Measurements from ENCODE around the gene UBXN4.

The UBXN4 gene

DNA sequence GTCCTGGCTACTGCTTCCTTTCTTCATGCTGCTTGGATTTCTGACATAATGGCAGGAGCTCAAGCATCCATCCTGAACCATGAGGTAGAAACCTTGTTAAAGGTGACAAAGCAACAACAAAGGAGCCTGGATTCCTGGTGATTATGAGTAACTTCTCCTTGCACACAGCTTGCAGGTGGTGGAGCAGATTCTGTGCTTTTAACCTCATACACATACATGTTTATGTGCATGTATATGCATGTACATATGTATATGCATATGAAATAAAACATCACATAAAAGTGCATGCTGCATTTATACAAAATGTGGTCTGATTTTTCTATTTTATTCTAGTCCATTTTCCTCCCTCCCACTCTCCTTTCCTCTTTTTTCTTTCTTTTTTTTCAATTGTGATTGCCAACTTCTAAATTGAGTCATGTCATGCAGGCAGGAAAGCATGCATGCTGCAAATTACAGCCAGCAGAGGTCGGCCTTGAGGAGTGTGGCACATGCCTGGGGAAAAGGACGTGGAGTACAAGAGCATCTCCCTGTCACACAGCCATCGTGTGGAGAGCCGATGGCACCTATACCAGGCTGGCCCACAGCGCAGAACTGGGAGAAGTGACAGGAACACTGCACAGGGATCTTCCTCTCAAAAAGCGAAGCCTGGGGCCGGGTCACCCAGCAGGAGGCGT is 77.4 kb downstream of the UBXN4 start:
- peaks cover 19% of the 10 kb centered on the region for H3K36me3 ChIP-seq (replicated peaks; ENCODE audit: low read depth, low read length)
- no peaks in the 10 kb centered on the region for H3K9me3 ChIP-seq (ENCODE audit: insufficient read depth, low read length)
- no peak overlapping the region for H2AFZ ChIP-seq (ENCODE audit: low read depth, low read length)
- no peaks in the 10 kb centered on the region for H3K79me2 ChIP-seq (ENCODE audit: low read length)
- H4K20me1 ChIP-seq (ENCODE audit: insufficient read depth, low read length), result no peaks in the 10 kb centered on the region
- no peak overlapping the region for H3K9ac ChIP-seq (ENCODE audit: low read length)
- H3K4me2 ChIP-seq (ENCODE audit: low read length), result no peak overlapping the region
- TF ChIP-seq, protein P1, sequence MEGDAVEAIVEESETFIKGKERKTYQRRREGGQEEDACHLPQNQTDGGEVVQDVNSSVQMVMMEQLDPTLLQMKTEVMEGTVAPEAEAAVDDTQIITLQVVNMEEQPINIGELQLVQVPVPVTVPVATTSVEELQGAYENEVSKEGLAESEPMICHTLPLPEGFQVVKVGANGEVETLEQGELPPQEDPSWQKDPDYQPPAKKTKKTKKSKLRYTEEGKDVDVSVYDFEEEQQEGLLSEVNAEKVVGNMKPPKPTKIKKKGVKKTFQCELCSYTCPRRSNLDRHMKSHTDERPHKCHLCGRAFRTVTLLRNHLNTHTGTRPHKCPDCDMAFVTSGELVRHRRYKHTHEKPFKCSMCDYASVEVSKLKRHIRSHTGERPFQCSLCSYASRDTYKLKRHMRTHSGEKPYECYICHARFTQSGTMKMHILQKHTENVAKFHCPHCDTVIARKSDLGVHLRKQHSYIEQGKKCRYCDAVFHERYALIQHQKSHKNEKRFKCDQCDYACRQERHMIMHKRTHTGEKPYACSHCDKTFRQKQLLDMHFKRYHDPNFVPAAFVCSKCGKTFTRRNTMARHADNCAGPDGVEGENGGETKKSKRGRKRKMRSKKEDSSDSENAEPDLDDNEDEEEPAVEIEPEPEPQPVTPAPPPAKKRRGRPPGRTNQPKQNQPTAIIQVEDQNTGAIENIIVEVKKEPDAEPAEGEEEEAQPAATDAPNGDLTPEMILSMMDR (IDR thresholded peaks at IDR 0.05; ENCODE audit: low read depth, low read length), result peak; percentile 26
- no peak for TF ChIP-seq EZH2phosphoT487 (IDR thresholded peaks at IDR 0.05; ENCODE audit: low read depth)
- H3K4me1 ChIP-seq (ENCODE audit: low read length), result no peaks in the 10 kb centered on the region
- no peak overlapping the region for H3K27ac ChIP-seq (ENCODE audit: low read length)
- H3K27me3 ChIP-seq (ENCODE audit: low read depth, low read length), result no peaks in the 10 kb centered on the region
- no peak overlapping the region for H3K4me3 ChIP-seq (ENCODE audit: low read length)

DNA sequence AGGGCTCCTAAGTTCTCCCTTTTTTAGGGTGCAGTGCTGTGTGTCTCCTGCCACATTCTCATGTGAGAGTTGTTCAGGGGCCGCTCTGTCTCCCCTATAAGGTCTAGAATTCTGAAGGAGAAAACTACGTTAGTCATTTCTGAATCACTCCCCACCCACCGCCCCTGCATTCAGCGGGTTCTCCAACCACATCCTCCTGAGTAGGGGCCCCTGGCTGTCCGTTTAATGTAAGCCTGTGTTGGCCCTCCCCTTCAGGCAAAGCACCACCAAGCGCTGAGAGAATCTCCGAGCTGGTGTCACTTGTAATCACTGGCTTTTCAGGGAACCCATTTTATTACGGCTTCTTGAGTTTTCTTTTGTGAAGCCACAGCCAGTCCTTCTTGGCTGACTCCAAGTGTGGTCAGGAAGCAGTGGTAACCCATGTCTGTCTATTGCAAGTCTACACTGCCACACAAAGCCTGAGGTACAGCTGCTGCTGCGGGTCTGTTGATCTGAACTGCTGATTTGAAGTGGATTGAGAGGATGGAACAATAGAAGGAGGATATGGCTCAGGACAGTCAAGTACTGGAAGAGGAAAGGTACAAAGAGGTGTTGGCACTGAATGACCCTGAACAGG is 78.5 kb downstream of the UBXN4 start:
- H3K4me3 ChIP-seq (ENCODE audit: low read length), result no peak overlapping the region
- H3K9me3 ChIP-seq (ENCODE audit: insufficient read depth, low read length), result no peaks in the 10 kb centered on the region
- no peaks in the 10 kb centered on the region for H3K79me2 ChIP-seq (ENCODE audit: low read length)
- no peak overlapping the region for H3K9ac ChIP-seq (ENCODE audit: low read length)
- no peak overlapping the region for H3K27ac ChIP-seq (ENCODE audit: low read length)
- no peaks in the 10 kb centered on the region for H3K4me1 ChIP-seq (ENCODE audit: low read length)
- no peak overlapping the region for H3K4me2 ChIP-seq (ENCODE audit: low read length)
- H2AFZ ChIP-seq (ENCODE audit: low read depth, low read length), result no peak overlapping the region
- H3K27me3 ChIP-seq (ENCODE audit: low read depth, low read length), result no peaks in the 10 kb centered on the region
- H4K20me1 ChIP-seq (ENCODE audit: insufficient read depth, low read length), result no peaks in the 10 kb centered on the region
- H3K36me3 ChIP-seq (replicated peaks; ENCODE audit: low read depth, low read length), result peaks cover 19% of the 10 kb centered on the region
- TF ChIP-seq, protein P1 (IDR thresholded peaks at IDR 0.05; ENCODE audit: low read depth, low read length), result no peak
- no peak for TF ChIP-seq EZH2phosphoT487 (IDR thresholded peaks at IDR 0.05; ENCODE audit: low read depth)

DNA sequence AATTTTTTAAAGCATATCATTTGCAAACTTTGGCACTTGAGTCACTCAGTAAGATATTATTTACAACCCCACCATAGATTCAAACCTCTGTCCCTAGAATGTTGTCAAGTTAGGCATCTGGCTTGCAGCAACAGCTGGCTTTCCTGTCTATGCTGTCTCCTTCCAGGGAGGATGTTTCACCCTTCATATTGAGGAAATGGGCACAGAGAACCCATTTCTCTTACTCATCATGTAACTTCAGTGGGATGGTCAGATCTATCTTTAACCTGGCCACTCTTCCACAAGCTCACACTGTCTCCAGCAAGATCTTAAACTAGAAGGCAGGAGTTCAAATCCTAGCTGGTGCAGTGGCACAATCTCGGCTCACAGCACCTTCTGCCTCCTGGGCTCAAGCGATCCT is 79.5 kb downstream of the UBXN4 start:
- TF ChIP-seq EZH2phosphoT487 (IDR thresholded peaks at IDR 0.05; ENCODE audit: low read depth), result no peak
- TF ChIP-seq, protein P1 (IDR thresholded peaks at IDR 0.05; ENCODE audit: low read depth, low read length), result no peak
- Histone ChIP-seq H3K27ac (ENCODE audit: low read length) (no peak overlapping the region), H4K20me1 (ENCODE audit: insufficient read depth, low read length) (no peaks in the 10 kb centered on the region), H3K36me3 (replicated peaks; ENCODE audit: low read depth, low read length) (peaks cover 19% of the 10 kb centered on the region), H3K79me2 (ENCODE audit: low read length) (no peaks in the 10 kb centered on the region), H3K9ac (ENCODE audit: low read length) (no peak overlapping the region), H3K9me3 (ENCODE audit: insufficient read depth, low read length) (no peaks in the 10 kb centered on the region), H2AFZ (ENCODE audit: low read depth, low read length) (no peak overlapping the region), H3K4me1 (ENCODE audit: low read length) (no peaks in the 10 kb centered on the region), H3K27me3 (ENCODE audit: low read depth, low read length) (no peaks in the 10 kb centered on the region), H3K4me2 (ENCODE audit: low read length) (no peak overlapping the region), H3K4me3 (ENCODE audit: low read length) (no peak overlapping the region)

DNA sequence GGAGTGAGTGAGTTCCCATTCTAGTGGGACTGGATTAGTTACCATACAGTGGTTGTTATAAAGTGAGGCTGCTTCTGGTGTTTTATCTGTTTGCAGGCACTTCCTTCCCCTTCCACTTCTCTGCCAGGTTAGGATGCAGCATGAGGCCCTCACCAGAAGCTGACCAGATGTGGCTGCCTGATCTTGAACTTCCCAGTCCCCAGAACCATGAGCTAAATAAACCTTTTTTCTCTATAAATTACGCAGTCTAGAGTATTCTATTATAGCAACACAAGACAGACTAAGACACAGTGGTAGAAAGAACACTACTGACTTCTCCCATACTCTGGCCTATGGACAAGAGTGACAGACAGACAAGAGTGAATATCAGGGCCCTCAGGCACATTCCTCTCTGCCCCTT is 81.2 kb downstream of the UBXN4 start:
- no peak overlapping the region for H3K4me2 ChIP-seq (ENCODE audit: low read length)
- H2AFZ ChIP-seq (ENCODE audit: low read depth, low read length), result no peak overlapping the region
- H3K79me2 ChIP-seq (ENCODE audit: low read length), result no peaks in the 10 kb centered on the region
- H4K20me1 ChIP-seq (ENCODE audit: insufficient read depth, low read length), result no peaks in the 10 kb centered on the region
- H3K27ac ChIP-seq (ENCODE audit: low read length), result no peak overlapping the region
- no peak overlapping the region for H3K9ac ChIP-seq (ENCODE audit: low read length)
- no peak overlapping the region for H3K4me3 ChIP-seq (ENCODE audit: low read length)
- no peaks in the 10 kb centered on the region for H3K4me1 ChIP-seq (ENCODE audit: low read length)
- no peaks in the 10 kb centered on the region for H3K27me3 ChIP-seq (ENCODE audit: low read depth, low read length)
- peaks cover 19% of the 10 kb centered on the region for H3K36me3 ChIP-seq (replicated peaks; ENCODE audit: low read depth, low read length)
- TF ChIP-seq EZH2phosphoT487 (IDR thresholded peaks at IDR 0.05; ENCODE audit: low read depth), result no peak
- TF ChIP-seq, protein P1 (IDR thresholded peaks at IDR 0.05; ENCODE audit: low read depth, low read length), result no peak
- no peaks in the 10 kb centered on the region for H3K9me3 ChIP-seq (ENCODE audit: insufficient read depth, low read length)
